Measurements from ENCODE around the gene OAF.
"Not testable (repeated sequence)": the region's sequence is repeated elsewhere in the genome, so short reads cannot be mapped to it uniquely, and the experiment has no call there.

Gene OAF

GRCh38 chr11:120210626-120211521 lies at the start of gene OAF:
Gene OAF, plus strand, starts transcription at chr11:120211032. Its CDS starts 248 bp downstream, at chr11:120211280.
- H3K36me3 Mint-ChIP-seq, result no peaks in the 10 kb centered on the region
- peaks cover 58% of the 10 kb centered on the region for H3K27me3 Mint-ChIP-seq
- peak within 1 kb of the TSS; percentile 87 for H3K4me3 Mint-ChIP-seq
- no peaks in the 10 kb centered on the region for H3K9me3 Mint-ChIP-seq
- peaks cover 16% of the 10 kb centered on the region for H3K4me1 Mint-ChIP-seq
- peak; percentile 87 for ATAC-seq
- peak within 1 kb of the TSS; percentile 43 for H3K27ac Mint-ChIP-seq

GRCh38 chr11:120167659-120168058 lies 43.2 kb upstream of the OAF start:
- no peak for ATAC-seq
- peaks cover 13% of the 10 kb centered on the region for H3K9me3 Mint-ChIP-seq
- H3K27ac Mint-ChIP-seq, result no peak overlapping the region
- peaks cover 4% of the 10 kb centered on the region for H3K36me3 Mint-ChIP-seq
- H3K4me3 Mint-ChIP-seq, result no peak overlapping the region
- H3K27me3 Mint-ChIP-seq, result peaks cover 71% of the 10 kb centered on the region
- peaks cover 11% of the 10 kb centered on the region for H3K4me1 Mint-ChIP-seq

- H3K4me1 Mint-ChIP-seq, result peaks cover 13% of the 10 kb centered on the region
- ATAC-seq, result no peak
- H3K27ac Mint-ChIP-seq, result no peak overlapping the region
- peaks cover 13% of the 10 kb centered on the region for H3K9me3 Mint-ChIP-seq
- H3K36me3 Mint-ChIP-seq, result peaks cover 4% of the 10 kb centered on the region
- H3K27me3 Mint-ChIP-seq, result peaks cover 78% of the 10 kb centered on the region
- peak overlapping the region; percentile 50 for H3K4me3 Mint-ChIP-seq
Observed at GRCh38 chr11:120168108-120168959, 42.5 kb upstream of the OAF start.

GRCh38 chr11:120168960-120169681 lies 41.7 kb upstream of the OAF start:
- no peak overlapping the region for H3K27ac Mint-ChIP-seq

GRCh38 chr11:120169981-120170698 lies 40.7 kb upstream of the OAF start:
- H3K27ac Mint-ChIP-seq, result no peak overlapping the region
- peaks cover 4% of the 10 kb centered on the region for H3K36me3 Mint-ChIP-seq
- H3K9me3 Mint-ChIP-seq, result peaks cover 9% of the 10 kb centered on the region
- H3K27me3 Mint-ChIP-seq, result peaks cover 87% of the 10 kb centered on the region
- ATAC-seq, result no peak
- no peak overlapping the region for H3K4me3 Mint-ChIP-seq
- peaks cover 13% of the 10 kb centered on the region for H3K4me1 Mint-ChIP-seq

More at GRCh38 chr11:120168960-120169681, 41.7 kb upstream of the OAF start:
- H3K4me3 Mint-ChIP-seq, result peak overlapping the region; percentile 50
- peak; percentile 57 for ATAC-seq
- H3K4me1 Mint-ChIP-seq, result peaks cover 13% of the 10 kb centered on the region
- peaks cover 82% of the 10 kb centered on the region for H3K27me3 Mint-ChIP-seq
- peaks cover 4% of the 10 kb centered on the region for H3K36me3 Mint-ChIP-seq
- peaks cover 13% of the 10 kb centered on the region for H3K9me3 Mint-ChIP-seq

- Mint-ChIP-seq H3K4me3 (no peak overlapping the region), H3K9me3 (peaks cover 6% of the 10 kb centered on the region), H3K27ac (no peak overlapping the region), H3K36me3 (peaks cover 2% of the 10 kb centered on the region), H3K4me1 (peaks cover 13% of the 10 kb centered on the region), H3K27me3 (peaks cover 87% of the 10 kb centered on the region)
- ATAC-seq, result no peak
Observed at GRCh38 chr11:120170741-120171261, 40.0 kb upstream of the OAF start.

- Mint-ChIP-seq H3K9me3 (no peaks in the 10 kb centered on the region), H3K4me3 (no peak overlapping the region), H3K27me3 (peaks cover 75% of the 10 kb centered on the region), H3K36me3 (no peaks in the 10 kb centered on the region), H3K27ac (no peak overlapping the region), H3K4me1 (peaks cover 13% of the 10 kb centered on the region)
- peak; percentile 63 for ATAC-seq
Observed at GRCh38 chr11:120172054-120172911, 38.5 kb upstream of the OAF start.

GRCh38 chr11:120173019-120173705 lies 37.7 kb upstream of the OAF start:
- ATAC-seq, result no peak
- peaks cover 66% of the 10 kb centered on the region for H3K27me3 Mint-ChIP-seq
- no peak overlapping the region for H3K4me3 Mint-ChIP-seq
- peaks cover 13% of the 10 kb centered on the region for H3K4me1 Mint-ChIP-seq
- peaks cover 3% of the 10 kb centered on the region for H3K9me3 Mint-ChIP-seq
- no peaks in the 10 kb centered on the region for H3K36me3 Mint-ChIP-seq
- H3K27ac Mint-ChIP-seq, result no peak overlapping the region

GRCh38 chr11:120173807-120174206 lies 37.0 kb upstream of the OAF start:
- H3K4me3 Mint-ChIP-seq, result no peak overlapping the region
- no peaks in the 10 kb centered on the region for H3K36me3 Mint-ChIP-seq
- peaks cover 3% of the 10 kb centered on the region for H3K9me3 Mint-ChIP-seq
- H3K27me3 Mint-ChIP-seq, result peaks cover 60% of the 10 kb centered on the region
- H3K4me1 Mint-ChIP-seq, result peaks cover 13% of the 10 kb centered on the region
- no peak overlapping the region for H3K27ac Mint-ChIP-seq
- ATAC-seq, result no peak

- Mint-ChIP-seq H3K4me1 (peaks cover 7% of the 10 kb centered on the region), H3K9me3 (peaks cover 3% of the 10 kb centered on the region), H3K27me3 (peaks cover 61% of the 10 kb centered on the region), H3K36me3 (no peaks in the 10 kb centered on the region), H3K27ac (no peak overlapping the region), H3K4me3 (no peak overlapping the region)
- no peak for ATAC-seq
Observed at GRCh38 chr11:120174866-120175265, 36.0 kb upstream of the OAF start.

- H3K4me3 Mint-ChIP-seq, result no peak overlapping the region
- H3K27me3 Mint-ChIP-seq, result peaks cover 44% of the 10 kb centered on the region
- H3K27ac Mint-ChIP-seq, result no peak overlapping the region
- H3K4me1 Mint-ChIP-seq, result no peaks in the 10 kb centered on the region
- ATAC-seq, result no peak
- H3K36me3 Mint-ChIP-seq, result no peaks in the 10 kb centered on the region
- H3K9me3 Mint-ChIP-seq, result peaks cover 3% of the 10 kb centered on the region
Observed at GRCh38 chr11:120178561-120179056, 32.2 kb upstream of the OAF start.

GRCh38 chr11:120179057-120179672 lies 31.7 kb upstream of the OAF start:
- no peak overlapping the region for H3K27ac Mint-ChIP-seq
- H3K36me3 Mint-ChIP-seq, result no peaks in the 10 kb centered on the region
- ATAC-seq, result no peak
- H3K27me3 Mint-ChIP-seq, result peaks cover 45% of the 10 kb centered on the region
- no peak overlapping the region for H3K4me3 Mint-ChIP-seq
- H3K4me1 Mint-ChIP-seq, result no peaks in the 10 kb centered on the region
- H3K9me3 Mint-ChIP-seq, result peaks cover 3% of the 10 kb centered on the region

GRCh38 chr11:120180063-120180462 lies 30.8 kb upstream of the OAF start:
- H3K4me1 Mint-ChIP-seq, H3K4me3 Mint-ChIP-seq, ATAC-seq, H3K27ac Mint-ChIP-seq, H3K9me3 Mint-ChIP-seq, H3K36me3 Mint-ChIP-seq: not testable (repeated sequence)
- H3K27me3 Mint-ChIP-seq, result peaks cover 43% of the 10 kb centered on the region

Measured in stimulated activated memory B cell treated with anti-CD40 and anti-IgM and Interleukin-4, amounts not matched to agents 10 μg/mL and 1 μg/mL and 100 μg/mL, for 72 hours (primary cell).